ENCODE data around the gene TEX13D. TPM values are rescaled to one million over a fixed set of nuclear protein-coding genes. Genes with fewer than 3 reads are reported as not detected.

Gene TEX13D
- total and polyA plus RNA-seq, 9 of the 15 experiments (the other 6 are each of a cell fraction or from before 2014, with no cell fraction given): 0.06 TPM; not detected in 8

DNA sequence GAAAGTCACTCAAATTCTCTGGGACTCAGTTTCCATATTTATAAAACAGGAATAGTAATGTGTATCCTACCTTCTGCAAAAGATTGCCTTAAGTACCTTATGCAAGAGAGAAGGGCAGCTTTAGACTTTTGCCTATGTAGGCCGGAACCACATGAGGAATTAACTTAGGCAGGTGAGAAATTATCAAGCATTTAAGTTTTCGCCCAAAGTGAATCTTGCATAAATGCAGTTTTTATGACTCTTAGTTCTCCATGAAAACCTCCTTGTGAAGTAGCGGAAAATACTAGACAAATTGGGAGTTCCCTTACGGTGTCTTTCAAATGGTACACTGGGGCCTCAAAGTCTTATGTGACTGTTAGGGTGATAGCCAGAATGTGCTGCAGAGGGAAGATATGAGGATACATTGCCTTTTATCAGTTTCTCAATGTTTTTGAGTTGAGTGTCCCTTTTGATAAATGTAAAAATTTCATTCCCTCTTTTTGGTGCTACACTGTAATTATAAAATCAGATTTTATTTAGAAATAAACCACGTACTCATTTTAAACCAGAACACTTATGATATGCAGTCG, 16.5 kb downstream of the TEX13D start:
- Histone ChIP-seq H3K27me3 (ENCODE audit: control insufficient read depth in 2 of 2, insufficient read depth in 2 of 2, low read length in 2 of 2) (no peaks in the 10 kb centered on the region), H3K36me3 (ENCODE audit: control insufficient read depth, insufficient read depth, low read length) (no peaks in the 10 kb centered on the region), H4K20me1 (replicated peaks; ENCODE audit: control insufficient read depth, insufficient read depth, low read length) (no peaks in the 10 kb centered on the region), H3K9ac (ENCODE audit: insufficient read depth in 1 of 2, low read depth in 2 of 2, low read length in 2 of 2) (peak overlapping the region in 1 of 2 experiments; percentile 45; a peak in 1 of 4 replicates), H2AFZ (ENCODE audit: low read depth, low read length) (peak overlapping the region; percentile 69), H3K4me1 (replicated peaks in 1 of 2; ENCODE audit: control insufficient read depth in 2 of 2, insufficient read depth in 2 of 2, low read length in 2 of 2) (peaks cover 14 to 33% of the 10 kb centered on the region in 2 experiments; a peak in 4 of 5 replicates), H3K79me2 (ENCODE audit: control insufficient read depth, insufficient read depth, low read length) (no peaks in the 10 kb centered on the region), H3K27ac (ENCODE audit: extremely low read depth, low read depth, low read length) (peak overlapping the region; percentile 71), H3K4me2 (ENCODE audit: insufficient read depth, low read length) (peak overlapping the region; percentile 68), H3K9me3 (replicated peaks; ENCODE audit: control insufficient read depth, insufficient read depth, low read depth, low read length) (no peaks in the 10 kb centered on the region), H3K4me3 (no peak overlapping the region), H3K9me1 (ENCODE audit: control insufficient read depth, insufficient read depth, low read length) (no peaks in the 10 kb centered on the region)
- ATAC-seq: peak; percentile 82
- ChIA-PET POLR2A (interaction anchor here (2.8 kb wide), 1 partner anchor 13 kb away, joined by 7 read pairs; no protein-coding TSS in a partner anchor), CTCF (ENCODE audit: low intra/inter-chr PET ratio) (no interaction called here)
- in situ Hi-C loops (cut with MboI): no loop called here
- 5% methylated on average over 6 of the region's 6 CpGs for WGBS (ENCODE audit: insufficient coverage, low coverage, missing lambda C conversion rate)
- peak in 2 of 4 experiments; percentile 41 to 77 for DNase-seq (ENCODE audit: extremely low read depth in 1 of 4, low spot score in 3 of 4)
- FAIRE-seq: peak; percentile 85
- no TSS peak for BruUV-seq (replicated peaks)
- intact Hi-C loops (cut with micrococcal nuclease): loop anchor here (5.0 kb wide), 1 partner anchor 387 kb away; the partner anchor contains the start of gene STAG2
- TF ChIP-seq, protein P1, sequence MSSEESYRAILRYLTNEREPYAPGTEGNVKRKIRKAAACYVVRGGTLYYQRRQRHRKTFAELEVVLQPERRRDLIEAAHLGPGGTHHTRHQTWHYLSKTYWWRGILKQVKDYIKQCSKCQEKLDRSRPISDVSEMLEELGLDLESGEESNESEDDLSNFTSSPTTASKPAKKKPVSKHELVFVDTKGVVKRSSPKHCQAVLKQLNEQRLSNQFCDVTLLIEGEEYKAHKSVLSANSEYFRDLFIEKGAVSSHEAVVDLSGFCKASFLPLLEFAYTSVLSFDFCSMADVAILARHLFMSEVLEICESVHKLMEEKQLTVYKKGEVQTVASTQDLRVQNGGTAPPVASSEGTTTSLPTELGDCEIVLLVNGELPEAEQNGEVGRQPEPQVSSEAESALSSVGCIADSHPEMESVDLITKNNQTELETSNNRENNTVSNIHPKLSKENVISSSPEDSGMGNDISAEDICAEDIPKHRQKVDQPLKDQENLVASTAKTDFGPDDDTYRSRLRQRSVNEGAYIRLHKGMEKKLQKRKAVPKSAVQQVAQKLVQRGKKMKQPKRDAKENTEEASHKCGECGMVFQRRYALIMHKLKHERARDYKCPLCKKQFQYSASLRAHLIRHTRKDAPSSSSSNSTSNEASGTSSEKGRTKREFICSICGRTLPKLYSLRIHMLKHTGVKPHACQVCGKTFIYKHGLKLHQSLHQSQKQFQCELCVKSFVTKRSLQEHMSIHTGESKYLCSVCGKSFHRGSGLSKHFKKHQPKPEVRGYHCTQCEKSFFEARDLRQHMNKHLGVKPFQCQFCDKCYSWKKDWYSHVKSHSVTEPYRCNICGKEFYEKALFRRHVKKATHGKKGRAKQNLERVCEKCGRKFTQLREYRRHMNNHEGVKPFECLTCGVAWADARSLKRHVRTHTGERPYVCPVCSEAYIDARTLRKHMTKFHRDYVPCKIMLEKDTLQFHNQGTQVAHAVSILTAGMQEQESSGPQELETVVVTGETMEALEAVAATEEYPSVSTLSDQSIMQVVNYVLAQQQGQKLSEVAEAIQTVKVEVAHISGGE (CRISPR knock-in tag; IDR thresholded peaks at IDR 0.05): peak in 1 of 3 experiments; percentile 65; a peak in 1 of 6 replicates
- TF ChIP-seq TEAD4 (IDR thresholded peaks at IDR 0.05; ENCODE audit: low read length): peak; percentile 93
- no peak for TF ChIP-seq TEAD4 (CRISPR knock-in tag; IDR thresholded peaks at IDR 0.05; ENCODE audit: borderline replicate concordance)
- TF ChIP-seq, protein P2, sequence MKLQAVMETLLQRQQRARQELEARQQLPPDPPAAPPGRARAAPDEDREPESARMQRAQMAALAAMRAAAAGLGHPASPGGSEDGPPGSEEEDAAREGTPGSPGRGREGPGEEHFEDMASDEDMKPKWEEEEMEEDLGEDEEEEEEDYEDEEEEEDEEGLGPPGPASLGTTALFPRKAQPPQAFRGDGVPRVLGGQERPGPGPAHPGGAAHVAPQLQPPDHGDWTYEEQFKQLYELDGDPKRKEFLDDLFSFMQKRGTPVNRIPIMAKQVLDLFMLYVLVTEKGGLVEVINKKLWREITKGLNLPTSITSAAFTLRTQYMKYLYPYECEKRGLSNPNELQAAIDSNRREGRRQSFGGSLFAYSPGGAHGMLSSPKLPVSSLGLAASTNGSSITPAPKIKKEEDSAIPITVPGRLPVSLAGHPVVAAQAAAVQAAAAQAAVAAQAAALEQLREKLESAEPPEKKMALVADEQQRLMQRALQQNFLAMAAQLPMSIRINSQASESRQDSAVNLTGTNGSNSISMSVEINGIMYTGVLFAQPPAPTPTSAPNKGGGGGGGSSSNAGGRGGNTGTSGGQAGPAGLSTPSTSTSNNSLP (IDR thresholded peaks at IDR 0.05; ENCODE audit: borderline replicate concordance, low read depth, low read length): peak; percentile 62; the same call in 1 of the 2 replicates
- peak; percentile 77; the same call in 1 of the 2 replicates for TF ChIP-seq FOXM1 (IDR thresholded peaks at IDR 0.05; ENCODE audit: low read depth)
- TF ChIP-seq FOXM1 (CRISPR knock-in tag; IDR thresholded peaks at IDR 0.05; ENCODE audit: low read depth): no peak
- TF ChIP-seq RBM25 (IDR thresholded peaks at IDR 0.05; ENCODE audit: low read depth, low read length, severe bottlenecking): no peak
- TF ChIP-seq CREM (IDR thresholded peaks at IDR 0.05; ENCODE audit: low read depth): no peak
- peak; percentile 77 for TF ChIP-seq CCNT2 (IDR thresholded peaks at IDR 0.05; ENCODE audit: borderline replicate concordance, extremely low read depth, insufficient read length, low read depth, low read length)
- TF ChIP-seq MEF2A (IDR thresholded peaks at IDR 0.05; ENCODE audit: control insufficient read depth, low read depth, low read length): no peak
- TF ChIP-seq EP400 (IDR thresholded peaks at IDR 0.05): 0 out of 2 replicates have a peak, but pooled peaks have one; percentile 13
- TF ChIP-seq EP300 (IDR thresholded peaks at IDR 0.05; ENCODE audit: low read length): peak; percentile 90; the same call in 1 of the 2 replicates
- TF ChIP-seq, protein P3, sequence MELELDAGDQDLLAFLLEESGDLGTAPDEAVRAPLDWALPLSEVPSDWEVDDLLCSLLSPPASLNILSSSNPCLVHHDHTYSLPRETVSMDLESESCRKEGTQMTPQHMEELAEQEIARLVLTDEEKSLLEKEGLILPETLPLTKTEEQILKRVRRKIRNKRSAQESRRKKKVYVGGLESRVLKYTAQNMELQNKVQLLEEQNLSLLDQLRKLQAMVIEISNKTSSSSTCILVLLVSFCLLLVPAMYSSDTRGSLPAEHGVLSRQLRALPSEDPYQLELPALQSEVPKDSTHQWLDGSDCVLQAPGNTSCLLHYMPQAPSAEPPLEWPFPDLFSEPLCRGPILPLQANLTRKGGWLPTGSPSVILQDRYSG (tag; conservative IDR thresholded peaks at IDR 0.05; ENCODE audit: low read depth): no peak
- TF ChIP-seq GTF2E2 (tag; IDR thresholded peaks at IDR 0.05): no peak
- TF ChIP-seq STAT5A (IDR thresholded peaks at IDR 0.05; ENCODE audit: borderline replicate concordance, low read length): peak; percentile 82

Data from K562 (cell line).